WTC11 (cell line): ENCODE data around the gene ZNF423. TPM values are rescaled to one million over a fixed set of nuclear protein-coding genes. Genes with fewer than 3 reads are reported as not detected.

Source experiments
- ATAC-seq: fragments of 200-7000 bp; cut with Tn5 transposase; 2 replicates; pipeline ENCODE4 v1.10.0; 2021; ENCODE audit warnings: mild to moderate bottlenecking, moderate library complexity
- CTCF ChIA-PET: fragments of 300-600 bp; sonication (Branson Sonifier 250); formaldehyde crosslinking; loops from one replicate; lab custom pipeline; 2021; ENCODE audit warnings: antibody characterized with exemption; lab: Charles Lee
- POLR2A ChIA-PET: fragments of 350-600 bp; sonication (Branson Sonifier 250); formaldehyde crosslinking; loops from one replicate; lab custom pipeline; 2021; ENCODE audit warnings: antibody characterized with exemption; lab: Charles Lee
- DNase-seq: peaks from one replicate; pipeline ENCODE4 v3.0.0; 2021; ENCODE audit warnings: low spot score
- H3K27ac Mint-ChIP-seq: 2 replicates; pipeline ENCODE4 v1.8.0; 2021; ENCODE audit warnings: mixed read lengths
- H3K27me3 Mint-ChIP-seq: 2 replicates; pipeline ENCODE4 v1.8.0; 2021; ENCODE audit warnings: low read depth, mild to moderate bottlenecking, moderate library complexity, mixed read lengths
- H3K36me3 Mint-ChIP-seq: 2 replicates; pipeline ENCODE4 v1.8.0; 2021; ENCODE audit warnings: mixed read lengths
- H3K4me1 Mint-ChIP-seq: 2 replicates; pipeline ENCODE4 v1.8.0; 2022; ENCODE audit warnings: mixed read lengths
- H3K4me3 Mint-ChIP-seq: 2 replicates; pipeline ENCODE4 v1.8.0; 2021; ENCODE audit warnings: mild to moderate bottlenecking, moderate library complexity, mixed read lengths
- H3K9me3 Mint-ChIP-seq: 2 replicates; pipeline ENCODE4 v1.8.0; 2021; ENCODE audit warnings: mixed read lengths
- ATF2 ChIP-seq: sonication (generic); formaldehyde crosslinking; IDR thresholded peaks from 2 replicates; pipeline ENCODE4 v1.8.1; 2022; ENCODE audit warnings: low read depth, missing genetic modification reagents, borderline replicate concordance
- ESRRA ChIP-seq: sonication (generic); formaldehyde crosslinking; IDR thresholded peaks from 2 replicates; pipeline ENCODE4 v1.8.1; 2022; ENCODE audit warnings: mild to moderate bottlenecking, missing genetic modification reagents, borderline replicate concordance
- FOXK1 ChIP-seq: sonication (generic); formaldehyde crosslinking; IDR thresholded peaks from 2 replicates; pipeline ENCODE4 v1.8.0; 2022; ENCODE audit warnings: mild to moderate bottlenecking, moderate library complexity, missing genetic modification reagents
- GTF2I ChIP-seq: fragments of 250-450 bp; sonication (Bioruptor Pico); conservative IDR thresholded peaks from 2 replicates; pipeline ENCODE4 v1.4.0; 2021; ENCODE audit warnings: mild to moderate bottlenecking
- HMGA2 ChIP-seq: fragments of 250-450 bp; sonication (Bioruptor Pico); IDR thresholded peaks from 2 replicates; pipeline ENCODE4 v1.4.0; 2021; ENCODE audit warnings: mild to moderate bottlenecking, moderate library complexity
- JAZF1 ChIP-seq: fragments of 250-450 bp; sonication (Bioruptor Pico); IDR thresholded peaks from 2 replicates; pipeline ENCODE4 v1.9.0; 2021; ENCODE audit warnings: moderate library complexity, mild to moderate bottlenecking, inconsistent platforms
- OVOL2 ChIP-seq: fragments of 250-450 bp; sonication (Bioruptor Pico); IDR thresholded peaks from 2 replicates; pipeline ENCODE4 v1.9.0; 2021; ENCODE audit warnings: mild to moderate bottlenecking, borderline replicate concordance
- PREB ChIP-seq: sonication (generic); formaldehyde crosslinking; IDR thresholded peaks from 2 replicates; pipeline ENCODE4 v1.8.1; 2022; ENCODE audit warnings: mild to moderate bottlenecking, missing genetic modification reagents, moderate library complexity, borderline replicate concordance
- PRRX2 ChIP-seq: fragments of 250-450 bp; sonication (Bioruptor Pico); IDR thresholded peaks from 2 replicates; pipeline ENCODE4 v1.8.0; 2021; ENCODE audit warnings: mild to moderate bottlenecking
- SMAD4 ChIP-seq: sonication (generic); formaldehyde crosslinking; IDR thresholded peaks from 2 replicates; pipeline ENCODE4 v1.8.0; 2022; ENCODE audit warnings: mild to moderate bottlenecking, missing genetic modification reagents
- SP1 ChIP-seq: sonication (generic); formaldehyde crosslinking; conservative IDR thresholded peaks from 2 replicates; pipeline ENCODE4 v1.8.1; 2022; ENCODE audit warnings: missing genetic modification reagents
- TCF7 ChIP-seq: sonication (generic); formaldehyde crosslinking; IDR thresholded peaks from 2 replicates; pipeline ENCODE4 v1.8.0; 2022; ENCODE audit warnings: mild to moderate bottlenecking, low read depth, missing genetic modification reagents, moderate library complexity
- ZNF138 ChIP-seq: sonication (generic); formaldehyde crosslinking; conservative IDR thresholded peaks from 2 replicates; pipeline ENCODE4 v1.8.1; 2022; ENCODE audit warnings: mild to moderate bottlenecking, moderate library complexity, missing genetic modification reagents
- ZNF416 ChIP-seq: fragments of 250-450 bp; sonication (Bioruptor Pico); IDR thresholded peaks from 2 replicates; pipeline ENCODE4 v1.9.0; 2021; ENCODE audit warnings: mild to moderate bottlenecking, inconsistent platforms
- ZNF423 ChIP-seq: fragments of 250-450 bp; sonication (Bioruptor Pico); IDR thresholded peaks from 2 replicates; pipeline ENCODE4 v2.1.2; 2022; ENCODE audit warnings: mild to moderate bottlenecking, moderate library complexity
- total RNA-seq: library from RNA; stranded (reverse); gene quantifications from 3 replicates; pipeline ENCODE4 v1.2.3, GENCODE V29; 2021
- TF ChIP-seq, protein P1 (sequence below): sonication (generic); formaldehyde crosslinking; IDR thresholded peaks from 2 replicates; pipeline ENCODE4 v1.8.0; 2023; ENCODE audit warnings: missing genetic modification reagents, mild to moderate bottlenecking, borderline replicate concordance
- TF ChIP-seq, protein P2 (sequence below): sonication (generic); formaldehyde crosslinking; IDR thresholded peaks from 2 replicates; pipeline ENCODE4 v1.8.0; 2022; ENCODE audit warnings: mild to moderate bottlenecking, missing genetic modification reagents
- TF ChIP-seq, protein P3 (sequence below): fragments of 250-450 bp; sonication (Bioruptor Pico); IDR thresholded peaks from 2 replicates; pipeline ENCODE4 v1.9.0; 2021; ENCODE audit warnings: mild to moderate bottlenecking, borderline replicate concordance

The ZNF423 gene
- total RNA-seq, 1 experiment from 2014 or later: 38.8 TPM

GRCh38 chr16:49618955-49619354 is 237.0 kb downstream of the ZNF423 start:
- POLR2A ChIA-PET: no interaction called here
- ATAC-seq: no peak

DNA sequence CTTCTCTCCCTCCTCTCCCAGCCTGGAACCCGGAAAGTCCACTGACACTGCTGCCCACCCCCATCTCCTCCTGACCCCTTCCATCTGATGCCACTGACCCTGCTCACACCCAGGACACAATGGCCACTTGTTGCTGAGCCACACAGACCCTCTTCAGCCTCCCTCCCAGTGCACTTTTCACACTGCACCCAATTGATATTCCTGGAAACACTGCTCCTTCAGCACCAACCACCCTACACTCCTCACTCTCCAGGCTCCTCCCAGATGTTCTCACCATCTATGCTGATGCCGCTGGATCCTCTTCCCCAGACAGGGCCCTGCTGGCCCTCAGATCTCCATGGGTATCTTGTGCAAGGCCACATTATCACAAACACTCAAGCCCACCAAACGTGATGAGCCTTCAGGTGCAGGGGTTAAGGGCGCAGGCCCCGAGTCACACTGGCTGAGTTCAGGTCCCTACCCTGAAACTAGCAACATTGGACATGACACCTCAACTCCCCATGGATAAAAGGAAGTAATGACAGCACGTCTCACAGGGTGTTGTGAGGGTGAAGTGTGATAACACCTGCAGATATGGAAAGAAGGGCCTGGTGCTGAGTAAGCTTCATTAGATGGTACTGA is 238.1 kb downstream of the ZNF423 start:
- Mint-ChIP-seq H3K4me3 (no peak overlapping the region), H3K9me3 (peaks cover 4% of the 10 kb centered on the region), H3K4me1 (peaks cover 15% of the 10 kb centered on the region), H3K27me3 (no peaks in the 10 kb centered on the region), H3K27ac (no peak overlapping the region), H3K36me3 (0 out of 2 replicates have a peak, but pooled peaks cover 2% of the 10 kb centered on the region)
- ChIA-PET CTCF (no interaction called here), POLR2A (no interaction called here)
- no peak for DNase-seq
- no peak for TF ChIP-seq PREB (CRISPR knock-in tag)
- no peak for TF ChIP-seq JAZF1 (CRISPR knock-in tag)
- TF ChIP-seq PRRX2 (CRISPR knock-in tag): no peak
- no peak for TF ChIP-seq ZNF138 (CRISPR knock-in tag)
- TF ChIP-seq GTF2I: no peak
- no peak for TF ChIP-seq FOXK1 (CRISPR knock-in tag)
- TF ChIP-seq, protein P1, sequence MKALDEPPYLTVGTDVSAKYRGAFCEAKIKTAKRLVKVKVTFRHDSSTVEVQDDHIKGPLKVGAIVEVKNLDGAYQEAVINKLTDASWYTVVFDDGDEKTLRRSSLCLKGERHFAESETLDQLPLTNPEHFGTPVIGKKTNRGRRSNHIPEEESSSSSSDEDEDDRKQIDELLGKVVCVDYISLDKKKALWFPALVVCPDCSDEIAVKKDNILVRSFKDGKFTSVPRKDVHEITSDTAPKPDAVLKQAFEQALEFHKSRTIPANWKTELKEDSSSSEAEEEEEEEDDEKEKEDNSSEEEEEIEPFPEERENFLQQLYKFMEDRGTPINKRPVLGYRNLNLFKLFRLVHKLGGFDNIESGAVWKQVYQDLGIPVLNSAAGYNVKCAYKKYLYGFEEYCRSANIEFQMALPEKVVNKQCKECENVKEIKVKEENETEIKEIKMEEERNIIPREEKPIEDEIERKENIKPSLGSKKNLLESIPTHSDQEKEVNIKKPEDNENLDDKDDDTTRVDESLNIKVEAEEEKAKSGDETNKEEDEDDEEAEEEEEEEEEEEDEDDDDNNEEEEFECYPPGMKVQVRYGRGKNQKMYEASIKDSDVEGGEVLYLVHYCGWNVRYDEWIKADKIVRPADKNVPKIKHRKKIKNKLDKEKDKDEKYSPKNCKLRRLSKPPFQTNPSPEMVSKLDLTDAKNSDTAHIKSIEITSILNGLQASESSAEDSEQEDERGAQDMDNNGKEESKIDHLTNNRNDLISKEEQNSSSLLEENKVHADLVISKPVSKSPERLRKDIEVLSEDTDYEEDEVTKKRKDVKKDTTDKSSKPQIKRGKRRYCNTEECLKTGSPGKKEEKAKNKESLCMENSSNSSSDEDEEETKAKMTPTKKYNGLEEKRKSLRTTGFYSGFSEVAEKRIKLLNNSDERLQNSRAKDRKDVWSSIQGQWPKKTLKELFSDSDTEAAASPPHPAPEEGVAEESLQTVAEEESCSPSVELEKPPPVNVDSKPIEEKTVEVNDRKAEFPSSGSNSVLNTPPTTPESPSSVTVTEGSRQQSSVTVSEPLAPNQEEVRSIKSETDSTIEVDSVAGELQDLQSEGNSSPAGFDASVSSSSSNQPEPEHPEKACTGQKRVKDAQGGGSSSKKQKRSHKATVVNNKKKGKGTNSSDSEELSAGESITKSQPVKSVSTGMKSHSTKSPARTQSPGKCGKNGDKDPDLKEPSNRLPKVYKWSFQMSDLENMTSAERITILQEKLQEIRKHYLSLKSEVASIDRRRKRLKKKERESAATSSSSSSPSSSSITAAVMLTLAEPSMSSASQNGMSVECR (CRISPR knock-in tag): no peak
- TF ChIP-seq, protein P2, sequence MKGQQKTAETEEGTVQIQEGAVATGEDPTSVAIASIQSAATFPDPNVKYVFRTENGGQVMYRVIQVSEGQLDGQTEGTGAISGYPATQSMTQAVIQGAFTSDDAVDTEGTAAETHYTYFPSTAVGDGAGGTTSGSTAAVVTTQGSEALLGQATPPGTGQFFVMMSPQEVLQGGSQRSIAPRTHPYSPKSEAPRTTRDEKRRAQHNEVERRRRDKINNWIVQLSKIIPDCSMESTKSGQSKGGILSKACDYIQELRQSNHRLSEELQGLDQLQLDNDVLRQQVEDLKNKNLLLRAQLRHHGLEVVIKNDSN: no peak
- TF ChIP-seq SMAD4 (CRISPR knock-in tag): no peak
- no peak for TF ChIP-seq ZNF416 (CRISPR knock-in tag)
- no peak for TF ChIP-seq ATF2 (CRISPR knock-in tag)
- TF ChIP-seq SP1 (CRISPR knock-in tag): no peak
- no peak for ATAC-seq

More at GRCh38 chr16:49618955-49619354, 237.0 kb downstream of the ZNF423 start:
- 0 out of 2 replicates have a peak, but pooled peaks cover 1% of the 10 kb centered on the region for H3K36me3 Mint-ChIP-seq
- H3K27me3 Mint-ChIP-seq: no peaks in the 10 kb centered on the region
- CTCF ChIA-PET: no interaction called here
- DNase-seq: no peak
- no peak overlapping the region for H3K4me3 Mint-ChIP-seq
- TF ChIP-seq HMGA2 (CRISPR knock-in tag): no peak
- peaks cover 15% of the 10 kb centered on the region for H3K4me1 Mint-ChIP-seq
- H3K27ac Mint-ChIP-seq: no peak overlapping the region
- peaks cover 2% of the 10 kb centered on the region for H3K9me3 Mint-ChIP-seq

GRCh38 chr16:49617016-49617629 is 238.8 kb downstream of the ZNF423 start:
- ChIA-PET POLR2A (no interaction called here), CTCF (interaction anchor here (0.8 kb wide), 1 partner anchor 24 kb away, joined by 5 read pairs; no protein-coding TSS in a partner anchor)
- Mint-ChIP-seq H3K4me1 (peaks cover 15% of the 10 kb centered on the region), H3K27me3 (no peaks in the 10 kb centered on the region), H3K4me3 (no peak overlapping the region), H3K27ac (no peak overlapping the region), H3K9me3 (peaks cover 4% of the 10 kb centered on the region), H3K36me3 (0 out of 2 replicates have a peak, but pooled peaks cover 2% of the 10 kb centered on the region)
- DNase-seq: no peak
- no peak for ATAC-seq
- TF ChIP-seq, protein P3, sequence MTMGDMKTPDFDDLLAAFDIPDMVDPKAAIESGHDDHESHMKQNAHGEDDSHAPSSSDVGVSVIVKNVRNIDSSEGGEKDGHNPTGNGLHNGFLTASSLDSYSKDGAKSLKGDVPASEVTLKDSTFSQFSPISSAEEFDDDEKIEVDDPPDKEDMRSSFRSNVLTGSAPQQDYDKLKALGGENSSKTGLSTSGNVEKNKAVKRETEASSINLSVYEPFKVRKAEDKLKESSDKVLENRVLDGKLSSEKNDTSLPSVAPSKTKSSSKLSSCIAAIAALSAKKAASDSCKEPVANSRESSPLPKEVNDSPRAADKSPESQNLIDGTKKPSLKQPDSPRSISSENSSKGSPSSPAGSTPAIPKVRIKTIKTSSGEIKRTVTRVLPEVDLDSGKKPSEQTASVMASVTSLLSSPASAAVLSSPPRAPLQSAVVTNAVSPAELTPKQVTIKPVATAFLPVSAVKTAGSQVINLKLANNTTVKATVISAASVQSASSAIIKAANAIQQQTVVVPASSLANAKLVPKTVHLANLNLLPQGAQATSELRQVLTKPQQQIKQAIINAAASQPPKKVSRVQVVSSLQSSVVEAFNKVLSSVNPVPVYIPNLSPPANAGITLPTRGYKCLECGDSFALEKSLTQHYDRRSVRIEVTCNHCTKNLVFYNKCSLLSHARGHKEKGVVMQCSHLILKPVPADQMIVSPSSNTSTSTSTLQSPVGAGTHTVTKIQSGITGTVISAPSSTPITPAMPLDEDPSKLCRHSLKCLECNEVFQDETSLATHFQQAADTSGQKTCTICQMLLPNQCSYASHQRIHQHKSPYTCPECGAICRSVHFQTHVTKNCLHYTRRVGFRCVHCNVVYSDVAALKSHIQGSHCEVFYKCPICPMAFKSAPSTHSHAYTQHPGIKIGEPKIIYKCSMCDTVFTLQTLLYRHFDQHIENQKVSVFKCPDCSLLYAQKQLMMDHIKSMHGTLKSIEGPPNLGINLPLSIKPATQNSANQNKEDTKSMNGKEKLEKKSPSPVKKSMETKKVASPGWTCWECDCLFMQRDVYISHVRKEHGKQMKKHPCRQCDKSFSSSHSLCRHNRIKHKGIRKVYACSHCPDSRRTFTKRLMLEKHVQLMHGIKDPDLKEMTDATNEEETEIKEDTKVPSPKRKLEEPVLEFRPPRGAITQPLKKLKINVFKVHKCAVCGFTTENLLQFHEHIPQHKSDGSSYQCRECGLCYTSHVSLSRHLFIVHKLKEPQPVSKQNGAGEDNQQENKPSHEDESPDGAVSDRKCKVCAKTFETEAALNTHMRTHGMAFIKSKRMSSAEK (CRISPR knock-in tag): no peak
- no peak for TF ChIP-seq ZNF423 (CRISPR knock-in tag)
- no peak for TF ChIP-seq SP1 (CRISPR knock-in tag)
- TF ChIP-seq TCF7: no peak
- no peak for TF ChIP-seq ESRRA (CRISPR knock-in tag)
- TF ChIP-seq, protein P2: no peak
- TF ChIP-seq OVOL2 (CRISPR knock-in tag): no peak
